Subcutaneous abdominal adipose tissue (tissue), 5 donors: Measurements from ENCODE around the gene RHPN2.
"Not testable (repeated sequence)": the region's sequence is repeated elsewhere in the genome, so short reads cannot be mapped to it uniquely, and the experiment has no call there.

Source experiments
- H3K27ac ChIP-seq: one replicate; pipeline ENCODE4 v1.7.0; 2013; ENCODE audit warnings: low read depth, mild to moderate bottlenecking, inconsistent platforms, low read length, moderate library complexity
- H3K27me3 ChIP-seq, 5 donors: one replicate each; pipeline ENCODE4 v1.7.0; 2013; ENCODE audit warnings: low read length in 5 of 5, inconsistent platforms in 1 of 5; ENCODE audit not compliant: control insufficient read depth in 5 of 5, insufficient read depth in 4 of 5
- H3K36me3 ChIP-seq, 5 donors: one replicate each; pipeline ENCODE4 v1.7.0; 2013; ENCODE audit warnings: low read length in 5 of 5; ENCODE audit not compliant: control insufficient read depth in 5 of 5, insufficient read depth in 5 of 5
- H3K4me1 ChIP-seq, 5 donors: one replicate each; pipeline ENCODE4 v1.7.0; 2013; ENCODE audit warnings: low read length in 5 of 5, mild to moderate bottlenecking in 3 of 5, moderate library complexity in 1 of 5; ENCODE audit not compliant: control insufficient read depth in 5 of 5, insufficient read depth in 5 of 5
- H3K4me3 ChIP-seq, 5 donors: one replicate each; pipeline ENCODE4 v1.7.0; 2013; ENCODE audit warnings: low read length in 5 of 5, low read depth in 1 of 5
- H3K9ac ChIP-seq, 5 donors: one replicate each; pipeline ENCODE4 v1.7.0; 2013; ENCODE audit warnings: low read length in 5 of 5, mild to moderate bottlenecking in 4 of 5, moderate library complexity in 3 of 5
- H3K9me3 ChIP-seq, 5 donors: one replicate each; pipeline ENCODE4 v1.7.0; 2013; ENCODE audit warnings: low read length in 5 of 5; ENCODE audit not compliant: control insufficient read depth in 5 of 5
- donor health status: healthy.
- donor health status: healthy.
- donor health status: healthy.
- donor health status: healthy.
- donor health status: healthy.

Gene RHPN2

DNA sequence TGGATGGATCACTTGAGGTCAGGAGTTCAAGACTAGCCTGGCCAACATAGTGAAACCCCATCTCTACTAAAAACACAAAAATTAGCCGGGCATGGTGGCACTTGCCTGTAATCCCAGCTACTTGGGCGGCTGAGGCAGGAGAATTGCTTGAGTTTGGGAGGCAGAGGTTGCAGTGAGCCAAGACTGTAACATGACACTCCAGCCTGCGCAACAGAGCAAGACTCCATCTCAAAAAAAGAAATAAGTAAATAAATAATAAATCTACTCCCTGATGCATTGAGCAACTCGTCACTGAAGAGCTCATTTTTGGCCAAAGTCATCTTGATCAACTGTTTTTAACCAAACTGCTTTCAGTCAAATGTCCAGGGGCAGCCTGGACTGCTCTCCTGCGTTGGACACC lies 123.4 kb downstream of the RHPN2 start:
- H3K4me1 ChIP-seq, H3K27me3 ChIP-seq, H3K9ac ChIP-seq, H3K9me3 ChIP-seq, H3K4me3 ChIP-seq, H3K27ac ChIP-seq: not testable (repeated sequence)
- H3K36me3 ChIP-seq, result peaks cover 2 to 71% (median 52%) of the 10 kb centered on the region in 5 donors

DNA sequence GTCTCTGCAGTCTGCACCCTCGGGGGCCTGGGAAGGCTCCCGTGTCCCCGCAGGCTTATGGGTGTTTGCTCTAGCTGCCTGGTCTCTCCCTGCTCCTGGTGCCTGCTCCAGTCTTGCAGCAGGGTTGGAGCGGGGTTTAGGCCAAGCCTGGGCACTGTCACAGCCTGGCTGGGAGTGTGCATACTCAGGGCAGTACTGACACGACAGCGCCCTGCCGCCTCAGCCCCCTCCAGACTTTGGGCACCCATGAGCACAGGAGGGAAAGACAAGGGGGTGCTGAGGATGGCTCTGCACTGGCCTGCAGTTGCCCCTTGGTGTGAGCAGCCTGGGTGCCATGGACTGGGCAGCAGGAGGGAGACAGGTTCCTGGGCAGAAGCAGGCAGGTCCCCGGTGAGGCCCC lies 128.6 kb downstream of the RHPN2 start:
- Histone ChIP-seq H3K4me1 (no peaks in the 10 kb centered on the region), H3K9ac (no peak overlapping the region), H3K9me3 (no peaks in the 10 kb centered on the region), H3K27me3 (no peaks in the 10 kb centered on the region), H3K4me3 (no peak overlapping the region), H3K27ac (no peak overlapping the region), H3K36me3 (peaks cover 0 to 61% (median 41%) of the 10 kb centered on the region in 5 donors)

DNA sequence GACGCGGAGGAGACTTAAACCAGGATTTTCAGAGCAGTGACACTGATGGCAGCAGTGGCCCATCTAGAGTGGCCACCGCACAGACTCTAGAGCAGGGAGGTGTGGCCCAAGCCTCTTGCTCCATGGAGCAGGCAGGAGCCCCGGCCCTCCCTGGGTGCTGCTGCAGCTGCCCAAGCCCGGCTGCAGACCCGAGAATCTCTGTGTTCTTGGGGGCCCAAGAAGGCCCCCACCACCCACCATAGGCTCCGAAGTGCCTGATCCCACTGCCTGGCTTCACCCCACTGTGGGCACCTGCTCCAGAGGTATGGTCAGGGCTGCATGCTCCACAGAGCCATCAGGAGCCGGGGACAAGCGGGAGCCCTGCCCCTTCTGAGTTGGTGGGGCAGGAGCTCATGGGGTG lies 129.1 kb downstream of the RHPN2 start:
- Histone ChIP-seq H3K4me1 (no peaks in the 10 kb centered on the region), H3K27ac (no peak overlapping the region), H3K9ac (no peak overlapping the region), H3K4me3 (no peak overlapping the region), H3K27me3 (no peaks in the 10 kb centered on the region), H3K36me3 (peaks cover 0 to 65% (median 46%) of the 10 kb centered on the region in 5 donors), H3K9me3 (no peaks in the 10 kb centered on the region)

DNA sequence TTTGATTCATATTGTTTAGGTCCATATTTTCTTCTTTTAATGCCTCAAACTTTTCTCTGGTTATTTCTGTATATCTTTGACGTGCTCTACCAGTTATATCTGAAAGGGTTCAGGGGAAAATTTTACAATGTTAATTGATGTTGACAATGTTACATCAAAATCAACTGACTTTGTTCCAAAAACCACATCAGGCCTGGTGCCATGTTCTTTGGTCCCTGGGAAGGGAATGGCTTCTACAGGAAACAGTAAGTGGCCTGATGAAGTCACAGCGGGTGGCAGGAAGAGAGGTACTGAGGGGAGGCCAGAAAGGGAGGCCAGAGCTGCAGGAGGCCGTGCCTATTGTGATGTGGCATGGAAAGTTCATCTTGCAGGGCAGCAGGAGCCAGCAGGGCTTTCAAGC lies 131.1 kb downstream of the RHPN2 start:
- no peak overlapping the region for H3K9ac ChIP-seq
- peaks cover 0 to 77% (median 64%) of the 10 kb centered on the region in 5 donors for H3K36me3 ChIP-seq
- no peak overlapping the region for H3K27ac ChIP-seq
- H3K27me3 ChIP-seq, result no peaks in the 10 kb centered on the region
- no peaks in the 10 kb centered on the region for H3K4me1 ChIP-seq
- no peak overlapping the region for H3K4me3 ChIP-seq
- peaks cover 0 to 2% (median 0%) of the 10 kb centered on the region in 5 donors for H3K9me3 ChIP-seq

DNA sequence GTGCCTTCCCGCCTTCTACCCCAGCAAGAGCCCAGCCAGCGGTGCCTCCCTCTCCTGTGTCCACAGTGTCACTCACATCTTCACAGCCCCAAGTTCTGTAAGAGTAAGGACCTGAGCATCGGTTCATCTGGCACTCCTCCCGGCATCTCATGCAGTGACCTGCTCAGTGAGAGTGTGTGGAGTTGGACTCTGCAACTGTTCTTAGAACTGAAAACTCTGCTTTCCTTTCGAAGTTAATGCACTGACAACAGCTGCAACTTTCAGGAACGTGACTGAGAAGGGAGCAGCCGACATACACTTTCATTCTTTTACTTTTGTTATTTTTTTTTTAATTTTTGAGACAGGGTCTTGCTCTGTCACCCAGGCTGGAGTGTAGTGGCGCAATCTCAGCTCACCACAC lies 134.1 kb downstream of the RHPN2 start:
- Histone ChIP-seq H3K27me3 (no peaks in the 10 kb centered on the region), H3K9me3 (peaks cover 0 to 7% (median 4%) of the 10 kb centered on the region in 5 donors), H3K9ac (no peak overlapping the region), H3K4me1 (no peaks in the 10 kb centered on the region), H3K27ac (no peak overlapping the region), H3K36me3 (peaks cover 3 to 62% (median 52%) of the 10 kb centered on the region in 5 donors), H3K4me3 (no peak overlapping the region)

DNA sequence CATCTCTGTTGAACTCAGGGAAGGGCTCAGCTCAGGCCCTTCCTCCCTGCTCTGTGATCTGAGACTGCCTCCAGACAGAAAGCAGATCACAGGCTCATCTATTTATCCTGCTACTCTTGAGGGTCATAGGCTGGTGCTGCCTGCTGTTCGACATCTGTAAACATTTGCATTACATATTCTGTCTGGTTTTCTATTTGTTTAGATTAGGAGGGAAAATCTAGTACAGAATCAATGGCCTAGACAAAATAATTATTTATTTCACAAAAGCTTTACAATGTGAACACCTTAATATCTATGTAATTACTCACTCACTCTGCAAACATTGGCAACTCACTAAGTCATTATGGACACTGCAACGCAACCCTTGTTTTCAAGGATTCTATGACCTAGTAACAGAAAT lies 135.9 kb downstream of the RHPN2 start:
- peaks cover 3 to 60% (median 47%) of the 10 kb centered on the region in 5 donors for H3K36me3 ChIP-seq

More for the DNA sequence above, 135.9 kb downstream of the RHPN2 start:
- H3K4me3 ChIP-seq, result no peak overlapping the region
- no peaks in the 10 kb centered on the region for H3K27me3 ChIP-seq
- H3K9me3 ChIP-seq, result peaks cover 0 to 7% (median 4%) of the 10 kb centered on the region in 5 donors
- no peak overlapping the region for H3K27ac ChIP-seq
- H3K9ac ChIP-seq, result no peak overlapping the region
- no peaks in the 10 kb centered on the region for H3K4me1 ChIP-seq
